Middle frontal gyrus (tissue), 1 donor: ENCODE results near the gene NEK6.
"Not testable (repeated sequence)": the region's sequence is repeated elsewhere in the genome, so short reads cannot be mapped to it uniquely, and the experiment has no call there.

Experiments used
- DNase-seq: peaks from one replicate; pipeline ENCODE4 v3.0.0-alpha.2; 2015; ENCODE audit warnings: low spot score; ENCODE audit errors: extremely low spot score

Gene NEK6

GRCh38 chr9:124225945-124226344, 31.8 kb upstream of the NEK6 start:
- no peak for DNase-seq

GRCh38 chr9:124228516-124228915, 29.2 kb upstream of the NEK6 start:
- no peak for DNase-seq

GRCh38 chr9:124231095-124231737, 26.5 kb upstream of the NEK6 start:
- no peak for DNase-seq

GRCh38 chr9:124238546-124239140, 19.1 kb upstream of the NEK6 start:
- DNase-seq: no peak

GRCh38 chr9:124239249-124240073, 18.3 kb upstream of the NEK6 start:
- no peak for DNase-seq

GRCh38 chr9:124242331-124243194, 15.2 kb upstream of the NEK6 start:
- no peak for DNase-seq

GRCh38 chr9:124247393-124247792, 10.4 kb upstream of the NEK6 start:
- DNase-seq: not testable (repeated sequence)

- no peak for DNase-seq
These were observed 9.7 kb upstream of the NEK6 start for GRCh38 chr9:124248066-124248465.

- DNase-seq: no peak
These were observed 8.8 kb upstream of the NEK6 start for GRCh38 chr9:124248960-124249359.

GRCh38 chr9:124251204-124251603, 6.5 kb upstream of the NEK6 start:
- DNase-seq: no peak

- DNase-seq: no peak
These were observed 6.0 kb upstream of the NEK6 start for GRCh38 chr9:124251605-124252378.

GRCh38 chr9:124252878-124253277, 4.9 kb upstream of the NEK6 start:
- not testable (repeated sequence) for DNase-seq

- no peak for DNase-seq
These were observed 3.5 kb upstream of the NEK6 start for GRCh38 chr9:124254261-124254682.

- no peak for DNase-seq
These were observed 2.5 kb upstream of the NEK6 start for GRCh38 chr9:124255222-124255621.

- no peak for DNase-seq
These were observed 1.2 kb upstream of the NEK6 start for GRCh38 chr9:124256517-124257069.

GRCh38 chr9:124257070-124257843, 492 bp upstream of the NEK6 start:
- DNase-seq: no peak

- no peak for DNase-seq
These were observed 933 bp downstream of the NEK6 start for GRCh38 chr9:124258607-124259157.

- no peak for DNase-seq
These were observed 1.5 kb downstream of the NEK6 start for GRCh38 chr9:124259158-124259808.
